ENCODE data around the gene TCERG1L.

TCERG1L gene

GRCh38 chr10:131346456-131346855, 34.9 kb upstream of the TCERG1L start:
- TF ChIP-seq, protein P1, sequence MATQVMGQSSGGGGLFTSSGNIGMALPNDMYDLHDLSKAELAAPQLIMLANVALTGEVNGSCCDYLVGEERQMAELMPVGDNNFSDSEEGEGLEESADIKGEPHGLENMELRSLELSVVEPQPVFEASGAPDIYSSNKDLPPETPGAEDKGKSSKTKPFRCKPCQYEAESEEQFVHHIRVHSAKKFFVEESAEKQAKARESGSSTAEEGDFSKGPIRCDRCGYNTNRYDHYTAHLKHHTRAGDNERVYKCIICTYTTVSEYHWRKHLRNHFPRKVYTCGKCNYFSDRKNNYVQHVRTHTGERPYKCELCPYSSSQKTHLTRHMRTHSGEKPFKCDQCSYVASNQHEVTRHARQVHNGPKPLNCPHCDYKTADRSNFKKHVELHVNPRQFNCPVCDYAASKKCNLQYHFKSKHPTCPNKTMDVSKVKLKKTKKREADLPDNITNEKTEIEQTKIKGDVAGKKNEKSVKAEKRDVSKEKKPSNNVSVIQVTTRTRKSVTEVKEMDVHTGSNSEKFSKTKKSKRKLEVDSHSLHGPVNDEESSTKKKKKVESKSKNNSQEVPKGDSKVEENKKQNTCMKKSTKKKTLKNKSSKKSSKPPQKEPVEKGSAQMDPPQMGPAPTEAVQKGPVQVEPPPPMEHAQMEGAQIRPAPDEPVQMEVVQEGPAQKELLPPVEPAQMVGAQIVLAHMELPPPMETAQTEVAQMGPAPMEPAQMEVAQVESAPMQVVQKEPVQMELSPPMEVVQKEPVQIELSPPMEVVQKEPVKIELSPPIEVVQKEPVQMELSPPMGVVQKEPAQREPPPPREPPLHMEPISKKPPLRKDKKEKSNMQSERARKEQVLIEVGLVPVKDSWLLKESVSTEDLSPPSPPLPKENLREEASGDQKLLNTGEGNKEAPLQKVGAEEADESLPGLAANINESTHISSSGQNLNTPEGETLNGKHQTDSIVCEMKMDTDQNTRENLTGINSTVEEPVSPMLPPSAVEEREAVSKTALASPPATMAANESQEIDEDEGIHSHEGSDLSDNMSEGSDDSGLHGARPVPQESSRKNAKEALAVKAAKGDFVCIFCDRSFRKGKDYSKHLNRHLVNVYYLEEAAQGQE (IDR thresholded peaks at IDR 0.05; ENCODE audit: insufficient read depth in 1 of 2, low read depth in 2 of 2, low read length in 2 of 2): no peak
- TF ChIP-seq TAF1 (IDR thresholded peaks at IDR 0.05; ENCODE audit: borderline replicate concordance, insufficient read depth, low read length) (no peak), SIN3A (IDR thresholded peaks at IDR 0.05; ENCODE audit: borderline replicate concordance, insufficient read depth, low read length) (no peak), POLR2AphosphoS5 (IDR thresholded peaks at IDR 0.05; ENCODE audit: low read depth, low read length) (no peak), FOXP2 (optimal IDR thresholded peaks at IDR 0.05; ENCODE audit: borderline replicate concordance, extremely low read depth, extremely low read length, insufficient read depth) (no peak)

GRCh38 chr10:131345691-131346090, 34.2 kb upstream of the TCERG1L start:
- TF ChIP-seq FOXP2 (optimal IDR thresholded peaks at IDR 0.05; ENCODE audit: borderline replicate concordance, extremely low read depth, extremely low read length, insufficient read depth) (no peak), POLR2AphosphoS5 (IDR thresholded peaks at IDR 0.05; ENCODE audit: low read depth, low read length) (no peak), TAF1 (IDR thresholded peaks at IDR 0.05; ENCODE audit: borderline replicate concordance, insufficient read depth, low read length) (no peak), SIN3A (IDR thresholded peaks at IDR 0.05; ENCODE audit: borderline replicate concordance, insufficient read depth, low read length) (no peak)
- TF ChIP-seq, protein P1 (IDR thresholded peaks at IDR 0.05; ENCODE audit: insufficient read depth in 1 of 2, low read depth in 2 of 2, low read length in 2 of 2): no peak

- TF ChIP-seq FOXP2 (optimal IDR thresholded peaks at IDR 0.05; ENCODE audit: borderline replicate concordance, extremely low read depth, extremely low read length, insufficient read depth) (no peak), POLR2AphosphoS5 (IDR thresholded peaks at IDR 0.05; ENCODE audit: low read depth, low read length) (no peak), TAF1 (IDR thresholded peaks at IDR 0.05; ENCODE audit: borderline replicate concordance, insufficient read depth, low read length) (no peak), SIN3A (IDR thresholded peaks at IDR 0.05; ENCODE audit: borderline replicate concordance, insufficient read depth, low read length) (no peak)
- TF ChIP-seq, protein P1 (IDR thresholded peaks at IDR 0.05; ENCODE audit: insufficient read depth in 1 of 2, low read depth in 2 of 2, low read length in 2 of 2): no peak
These were observed 33.2 kb upstream of the TCERG1L start for GRCh38 chr10:131344747-131345146.

DNA sequence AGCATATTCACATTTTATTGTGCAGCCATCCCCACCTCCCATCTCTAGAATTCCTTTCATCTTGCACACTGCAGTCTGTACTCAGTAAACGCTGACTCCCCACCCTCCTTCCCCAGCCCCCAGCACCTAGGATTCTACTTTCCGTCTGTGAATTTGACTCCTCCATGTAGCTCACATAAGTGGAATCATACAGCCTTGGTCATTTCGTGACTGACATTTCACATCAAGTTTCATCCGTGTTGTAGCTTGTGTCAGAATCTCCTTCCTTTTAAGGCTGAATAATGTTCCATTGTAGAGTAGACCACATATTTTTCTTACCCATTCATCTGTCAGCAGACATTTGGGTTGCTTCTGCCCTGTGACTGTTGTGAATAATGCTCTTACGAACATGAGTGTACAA, 26.2 kb upstream of the TCERG1L start:
- no peak for TF ChIP-seq TAF1 (IDR thresholded peaks at IDR 0.05; ENCODE audit: borderline replicate concordance, insufficient read depth, low read length)
- TF ChIP-seq POLR2AphosphoS5 (IDR thresholded peaks at IDR 0.05; ENCODE audit: low read depth, low read length): no peak
- TF ChIP-seq, protein P1 (IDR thresholded peaks at IDR 0.05; ENCODE audit: insufficient read depth in 1 of 2, low read depth in 2 of 2, low read length in 2 of 2): no peak
- no peak for TF ChIP-seq FOXP2 (optimal IDR thresholded peaks at IDR 0.05; ENCODE audit: borderline replicate concordance, extremely low read depth, extremely low read length, insufficient read depth)
- no peak for TF ChIP-seq SIN3A (IDR thresholded peaks at IDR 0.05; ENCODE audit: borderline replicate concordance, insufficient read depth, low read length)

- TF ChIP-seq TAF1 (IDR thresholded peaks at IDR 0.05; ENCODE audit: borderline replicate concordance, insufficient read depth, low read length): no peak
- no peak for TF ChIP-seq POLR2AphosphoS5 (IDR thresholded peaks at IDR 0.05; ENCODE audit: low read depth, low read length)
- TF ChIP-seq, protein P1 (IDR thresholded peaks at IDR 0.05; ENCODE audit: insufficient read depth in 1 of 2, low read depth in 2 of 2, low read length in 2 of 2): no peak
- TF ChIP-seq FOXP2 (optimal IDR thresholded peaks at IDR 0.05; ENCODE audit: borderline replicate concordance, extremely low read depth, extremely low read length, insufficient read depth): no peak
- TF ChIP-seq SIN3A (IDR thresholded peaks at IDR 0.05; ENCODE audit: borderline replicate concordance, insufficient read depth, low read length): no peak
These were observed 21.3 kb upstream of the TCERG1L start for GRCh38 chr10:131332821-131333220.
